H1 (cell line): Measurements from ENCODE around the gene TOMM5. TPM values are rescaled to one million over a fixed set of nuclear protein-coding genes. Genes with fewer than 3 reads are reported as not detected.

Experiments used
- CTCF ChIA-PET: fragments of 300-600 bp; sonication (Branson Sonifier 250); formaldehyde crosslinking; loops from one replicate; lab custom pipeline; 2021; ENCODE audit not compliant: partially characterized antibody; lab: Charles Lee
- POLR2A ChIA-PET: fragments of 300-600 bp; sonication (Branson Sonifier 250); formaldehyde crosslinking; loops from one replicate; lab custom pipeline; 2021; ENCODE audit warnings: inconsistent platforms; ENCODE audit not compliant: partially characterized antibody; lab: Charles Lee
- DNase-seq, 2 experiments: peaks; one replicate each; pipeline versions ENCODE4 v3.0.0 to v3.0.0-alpha.2; 2010 to 2022; ENCODE audit warnings: low spot score in 2 of 2, low read depth in 1 of 2, mixed read lengths in 1 of 2
- FAIRE-seq: peaks from 2 replicates; lab custom pipeline; 2011; peaks lifted over from hg19 to GRCh38; lab: Jason Lieb, UNC
- H2AFZ ChIP-seq: 2 replicates; pipeline ENCODE4 v1.8.1; 2012; ENCODE audit warnings: low read length, inconsistent platforms
- H2AK5ac ChIP-seq: 2 replicates; pipeline ENCODE4 v1.6.1; 2013; ENCODE audit warnings: low read depth, low read length
- H2BK120ac ChIP-seq: replicated peaks from 2 replicates; pipeline ENCODE3; 2013; ENCODE audit warnings: low read depth, low read length, inconsistent platforms
- H2BK12ac ChIP-seq: 2 replicates; pipeline ENCODE4 v1.6.1; 2013; ENCODE audit warnings: low read depth, low read length
- H2BK15ac ChIP-seq: 2 replicates; pipeline ENCODE4 v1.6.1; 2013; ENCODE audit warnings: low read length
- H2BK20ac ChIP-seq: 2 replicates; pipeline ENCODE4 v1.6.1; 2013; ENCODE audit warnings: low read length
- H2BK5ac ChIP-seq: 2 replicates; pipeline ENCODE4 v1.6.1; 2013; ENCODE audit warnings: low read depth, low read length
- H3K14ac ChIP-seq: 2 replicates; pipeline ENCODE4 v1.6.1; 2013; ENCODE audit warnings: inconsistent platforms; ENCODE audit not compliant: insufficient read length
- H3K18ac ChIP-seq: 2 replicates; pipeline ENCODE4 v1.6.1; 2013; ENCODE audit warnings: low read length; ENCODE audit errors: extremely low read depth
- H3K23ac ChIP-seq: 2 replicates; pipeline ENCODE4 v1.6.1; 2013; ENCODE audit warnings: inconsistent platforms; ENCODE audit not compliant: insufficient read length
- H3K23me2 ChIP-seq: 2 replicates; pipeline ENCODE4 v1.6.1; 2013; ENCODE audit warnings: low read depth, low read length
- H3K27ac ChIP-seq: 2 replicates; pipeline ENCODE4 v1.6.1; 2011; ENCODE audit warnings: low read depth, low read length, inconsistent platforms
- H3K27me3 ChIP-seq, 4 experiments: replicated peaks in 1 of 4; 1 replicate in 1 of 4; 2 replicates in 3 of 4; pipeline versions ENCODE4 v1.6.1 to v1.8.1; 2011 to 2013; ENCODE audit warnings: low read length in 3 of 4, mild to moderate bottlenecking in 3 of 4, inconsistent platforms in 2 of 4, mixed read lengths in 2 of 4, moderate library complexity in 1 of 4; ENCODE audit not compliant: control insufficient read depth in 3 of 4, insufficient read depth in 3 of 4; ENCODE audit errors: extremely low read depth in 1 of 4
- H3K36me3 ChIP-seq, 4 experiments: 2 replicates each; pipeline versions ENCODE4 v1.6.1 to v1.8.1; 2011 to 2013; ENCODE audit warnings: mild to moderate bottlenecking in 4 of 4, low read length in 3 of 4, moderate library complexity in 2 of 4, control low read depth in 1 of 4, inconsistent platforms in 1 of 4; ENCODE audit not compliant: insufficient read depth in 4 of 4, control insufficient read depth in 2 of 4
- H3K4ac ChIP-seq: replicated peaks from 2 replicates; pipeline ENCODE3; 2013; ENCODE audit warnings: low read length, low read depth, mixed read lengths, inconsistent platforms; ENCODE audit not compliant: insufficient read length
- H3K4me1 ChIP-seq, 4 experiments: replicated peaks in 1 of 4; 1 replicate in 1 of 4; 2 replicates in 3 of 4; pipeline versions ENCODE4 v1.6.1 to v1.8.1; 2011 to 2013; ENCODE audit warnings: low read length in 3 of 4, inconsistent platforms in 2 of 4, mixed read lengths in 1 of 4; ENCODE audit not compliant: insufficient read depth in 4 of 4, control insufficient read depth in 3 of 4
- H3K4me2 ChIP-seq, 2 experiments: 2 replicates each; pipeline versions ENCODE4 v1.6.1 to v1.8.1; 2011 to 2013; ENCODE audit warnings: low read depth in 2 of 2, low read length in 2 of 2, control low read depth in 1 of 2, inconsistent platforms in 1 of 2, mild to moderate bottlenecking in 1 of 2; ENCODE audit not compliant: insufficient read depth in 1 of 2
- H3K4me3 ChIP-seq, 4 experiments: fragments of 200-600, 300-600 bp in 1 of 4; sonication (generic), shearing (Covaris generic), sonication (Bioruptor Twin) in 1 of 4; 2 replicates each; pipeline versions ENCODE4 v1.5.1 to v1.8.1; 2011 to 2016; ENCODE audit warnings: low read length in 4 of 4, low read depth in 3 of 4, control low read depth in 2 of 4, inconsistent platforms in 2 of 4, mild to moderate bottlenecking in 2 of 4, mixed read lengths in 1 of 4, moderate library complexity in 1 of 4; ENCODE audit not compliant: insufficient read depth in 2 of 4; ENCODE audit errors: extremely low read depth in 1 of 4
- H3K56ac ChIP-seq: replicated peaks from 2 replicates; pipeline ENCODE3; 2013; ENCODE audit warnings: low read depth, mild to moderate bottlenecking, mixed read lengths, low read length, inconsistent platforms; ENCODE audit not compliant: insufficient read length
- H3K79me1 ChIP-seq: 2 replicates; pipeline ENCODE4 v1.6.1; 2013; ENCODE audit warnings: low read depth, low read length, control low read depth
- H3K79me2 ChIP-seq, 2 experiments: 2 replicates each; pipeline versions ENCODE4 v1.6.1 to v1.8.1; 2012 to 2013; ENCODE audit warnings: low read length in 2 of 2, mild to moderate bottlenecking in 2 of 2, inconsistent platforms in 1 of 2; ENCODE audit not compliant: insufficient read depth in 2 of 2, control insufficient read depth in 1 of 2
- H3K9ac ChIP-seq, 4 experiments: replicated peaks in 1 of 4; 1 replicate in 1 of 4; 2 replicates in 3 of 4; pipeline versions ENCODE4 v1.6.1 to v1.8.1; 2011 to 2013; ENCODE audit warnings: low read depth in 3 of 4, low read length in 3 of 4, control low read depth in 2 of 4, mild to moderate bottlenecking in 2 of 4, moderate library complexity in 2 of 4, inconsistent platforms in 1 of 4; ENCODE audit errors: extremely low read depth in 1 of 4
- H3K9me3 ChIP-seq, 2 experiments: 2 replicates each; pipeline versions ENCODE4 v1.6.1 to v1.8.1; 2012 to 2013; ENCODE audit warnings: mild to moderate bottlenecking in 2 of 2, moderate library complexity in 2 of 2, control low read depth in 1 of 2, inconsistent platforms in 1 of 2, low read depth in 1 of 2, low read length in 1 of 2, mixed read lengths in 1 of 2; ENCODE audit not compliant: insufficient read depth in 2 of 2
- H4K20me1 ChIP-seq, 2 experiments: replicated peaks in 1 of 2; 2 replicates each; pipeline versions ENCODE3 to v1.8.1; 2011 to 2013; ENCODE audit warnings: inconsistent platforms in 2 of 2, low read length in 2 of 2, mild to moderate bottlenecking in 1 of 2; ENCODE audit not compliant: insufficient read depth in 2 of 2, control insufficient read depth in 1 of 2
- H4K5ac ChIP-seq: 2 replicates; pipeline ENCODE4 v1.6.1; 2013; ENCODE audit warnings: low read length, low read depth, mixed read lengths, inconsistent platforms; ENCODE audit not compliant: insufficient read length
- H4K8ac ChIP-seq: 2 replicates; pipeline ENCODE4 v1.8.0; 2013; ENCODE audit warnings: mild to moderate bottlenecking, moderate library complexity, low read length, inconsistent platforms; ENCODE audit not compliant: insufficient read depth; ENCODE audit errors: extremely low read depth
- H4K91ac ChIP-seq: replicated peaks from 2 replicates; pipeline ENCODE3; 2013; ENCODE audit warnings: low read length, mixed read lengths, inconsistent platforms; ENCODE audit not compliant: insufficient read length
- POLR2AphosphoS5 ChIP-seq: IDR thresholded peaks from 2 replicates; pipeline ENCODE4 v1.6.1; 2011; ENCODE audit warnings: low read depth, low read length
- WGBS, 2 experiments: shearing (Covaris generic) in 1 of 2; methylation state at CpG; one replicate each; pipeline versions ENCODE4 v1.1.6 to v1.1.7; 2013 to 2015; ENCODE audit warnings: low lambda C conversion rate in 2 of 2, mixed read lengths in 2 of 2, inconsistent platforms in 1 of 2, low coverage in 1 of 2, missing lambda C conversion rate in 1 of 2; ENCODE audit not compliant: insufficient replicate concordance in 2 of 2, insufficient coverage in 1 of 2, insufficient read length in 1 of 2; ENCODE audit errors: extremely low coverage in 1 of 2, missing lambda C conversion rate in 1 of 2; 5-methylcytosine and 5-hydroxymethylcytosine counted together
- polyA plus RNA-seq, 7 experiments: library from polyadenylated mRNA; depleted of rRNA in 3 of 7; stranded (reverse) in 5 of 7; unstranded in 2 of 7; fragments of >200 nt in 5 of 7; fragments of 200-250 nt in 2 of 7; gene quantifications; 1 replicate in 5 of 7; 2 replicates in 1 of 7; 4 replicates in 1 of 7; pipeline versions ENCODE4 v1.2.1 to v1.2.3, GENCODE V29; 2011 to 2013; ENCODE audit warnings: missing spikeins in 2 of 7, mixed read lengths in 2 of 7
- total RNA-seq: library from RNA; stranded (reverse); fragmentation: NEBNext Ultra II Directional; extraction: Animal tissue kit (Norgen Biotek cat#: 25700); gene quantifications from 2 replicates; pipeline ENCODE4 v1.2.1, GENCODE V29; 2021

Gene TOMM5
- total and polyA plus RNA-seq, 2 of the 8 experiments (the other 6 are each of a cell fraction or from before 2014, with no cell fraction given), result 171 to 174 TPM

DNA sequence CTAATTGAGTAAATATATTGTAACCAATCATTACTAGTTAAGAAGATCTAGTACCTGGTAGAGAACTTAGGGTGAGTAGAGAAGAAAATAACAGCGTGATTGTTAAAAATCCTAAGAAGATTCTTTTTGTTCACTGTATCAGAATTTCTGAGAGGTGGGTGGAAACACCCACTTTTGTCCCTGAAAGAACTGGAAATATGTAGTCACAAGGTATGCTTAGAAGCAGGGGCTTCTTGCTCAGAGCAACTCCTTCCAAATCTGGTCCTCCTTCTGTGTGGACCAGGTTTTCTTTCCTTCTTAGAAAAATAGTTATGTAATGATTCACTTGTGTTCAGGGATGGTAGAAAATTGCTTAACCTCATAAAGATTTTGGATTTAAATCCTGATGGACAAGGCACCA is 11.9 kb upstream of the TOMM5 start:
- H3K36me3 ChIP-seq, result no peaks in the 10 kb centered on the region
- no peak overlapping the region for H3K9ac ChIP-seq
- H2BK12ac ChIP-seq, result no peak overlapping the region
- no peak overlapping the region for H3K27ac ChIP-seq
- H3K23me2 ChIP-seq, result no peaks in the 10 kb centered on the region
- no peak overlapping the region for H2AK5ac ChIP-seq
- no peak overlapping the region for H2BK20ac ChIP-seq
- H3K4me2 ChIP-seq, result no peak overlapping the region
- H4K20me1 ChIP-seq, result no peaks in the 10 kb centered on the region
- no peaks in the 10 kb centered on the region for H3K79me2 ChIP-seq
- H3K14ac ChIP-seq, result no peak overlapping the region
- no peak overlapping the region for H3K18ac ChIP-seq
- 74% methylated on average over 1 of the region's 1 CpG; no CpG with 5 or more reads in 1 of the 2 experiments for WGBS, 2 experiments
- H2BK5ac ChIP-seq, result no peak overlapping the region
- H3K4me3 ChIP-seq, result no peak overlapping the region
- no peaks in the 10 kb centered on the region for H3K4me1 ChIP-seq
- no peak overlapping the region for H3K4ac ChIP-seq
- no peak overlapping the region for H2AFZ ChIP-seq
- H2BK120ac ChIP-seq, result no peak overlapping the region
- no peak overlapping the region for H4K8ac ChIP-seq
- no peak overlapping the region for H3K56ac ChIP-seq
- no peak overlapping the region for H2BK15ac ChIP-seq
- H4K91ac ChIP-seq, result no peak overlapping the region
- H3K27me3 ChIP-seq, result peaks cover 0 to 2% (median 0%) of the 10 kb centered on the region in 4 experiments; a peak in 1 of 7 replicates
- DNase-seq, result no peak
- POLR2A ChIA-PET, result no interaction called here
- no peak for FAIRE-seq
- no peaks in the 10 kb centered on the region for H3K9me3 ChIP-seq
- CTCF ChIA-PET, result interaction anchor here (0.6 kb wide), 1 partner anchor 38 kb away, joined by 3 read pairs; no protein-coding TSS in a partner anchor
- no peaks in the 10 kb centered on the region for H3K79me1 ChIP-seq
- TF ChIP-seq POLR2AphosphoS5, result no peak
- no peak overlapping the region for H3K23ac ChIP-seq
- H4K5ac ChIP-seq, result no peak overlapping the region
